SIG-M5 (cell line): ENCODE results near the gene PLPP6.
"Not testable (repeated sequence)": the region's sequence is repeated elsewhere in the genome, so short reads cannot be mapped to it uniquely, and the experiment has no call there.

ENCODE experiments used
- DNase-seq: peaks from one replicate; lab custom pipeline; 2025; lab: John Stamatoyannopoulos, UW

PLPP6 gene

DNA sequence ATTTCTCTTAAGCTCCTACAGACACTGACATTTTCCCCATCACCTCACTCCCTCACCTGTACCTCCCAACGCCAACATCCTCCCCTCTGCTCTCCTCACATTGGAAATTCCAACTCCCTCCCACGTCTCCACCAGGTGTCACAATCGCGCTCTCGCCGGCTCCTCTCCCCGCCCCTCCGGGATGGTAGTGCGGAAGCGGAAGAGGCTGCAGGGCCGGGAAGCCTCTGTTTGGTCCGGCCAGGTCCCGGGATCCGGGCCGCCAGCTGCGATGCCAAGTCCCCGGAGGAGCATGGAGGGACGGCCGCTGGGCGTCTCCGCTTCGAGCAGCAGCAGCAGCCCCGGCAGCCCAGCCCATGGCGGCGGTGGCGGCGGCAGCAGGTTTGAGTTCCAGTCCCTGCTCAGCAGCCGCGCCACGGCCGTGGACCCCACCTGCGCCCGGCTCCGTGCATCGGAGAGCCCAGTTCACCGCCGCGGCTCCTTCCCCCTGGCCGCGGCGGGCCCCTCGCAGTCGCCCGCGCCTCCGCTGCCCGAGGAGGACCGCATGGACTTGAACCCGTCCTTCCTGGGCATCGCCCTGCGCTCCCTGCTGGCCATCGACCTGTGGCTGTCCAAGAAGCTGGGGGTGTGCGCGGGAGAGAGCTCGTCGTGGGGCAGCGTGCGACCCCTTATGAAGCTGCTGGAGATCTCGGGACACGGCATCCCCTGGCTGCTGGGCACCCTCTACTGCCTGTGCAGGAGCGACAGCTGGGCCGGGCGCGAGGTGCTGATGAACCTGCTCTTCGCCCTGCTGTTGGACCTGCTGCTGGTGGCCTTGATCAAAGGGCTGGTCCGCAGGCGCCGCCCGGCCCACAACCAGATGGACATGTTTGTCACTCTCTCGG is at the start of gene PLPP6:
TSS of gene PLPP6 (plus strand) at position 187 of the 881 bp plus-strand sequence. CDS start at position 269, 82 bp downstream.
- no peak for DNase-seq

DNA sequence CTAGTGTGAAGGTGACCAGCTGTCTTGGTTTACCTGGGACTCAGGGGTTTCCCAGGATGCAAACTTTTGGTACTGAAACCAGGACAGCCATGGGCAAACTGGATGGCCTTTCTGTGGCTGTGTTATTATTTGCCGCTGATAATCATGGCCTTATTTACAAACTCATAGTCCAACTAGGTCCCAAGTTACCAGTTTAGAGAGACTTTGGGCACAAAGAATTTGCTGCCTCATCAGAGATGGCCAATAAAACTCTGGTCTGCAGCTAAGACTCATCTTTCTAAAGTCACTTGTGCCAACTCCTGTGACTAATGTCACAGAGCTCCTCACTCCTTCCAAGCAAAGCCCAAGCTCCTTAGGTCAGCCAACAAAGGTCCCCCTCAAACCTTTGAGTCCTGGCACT is 47.5 kb upstream of the PLPP6 start:
- no peak for DNase-seq

DNA sequence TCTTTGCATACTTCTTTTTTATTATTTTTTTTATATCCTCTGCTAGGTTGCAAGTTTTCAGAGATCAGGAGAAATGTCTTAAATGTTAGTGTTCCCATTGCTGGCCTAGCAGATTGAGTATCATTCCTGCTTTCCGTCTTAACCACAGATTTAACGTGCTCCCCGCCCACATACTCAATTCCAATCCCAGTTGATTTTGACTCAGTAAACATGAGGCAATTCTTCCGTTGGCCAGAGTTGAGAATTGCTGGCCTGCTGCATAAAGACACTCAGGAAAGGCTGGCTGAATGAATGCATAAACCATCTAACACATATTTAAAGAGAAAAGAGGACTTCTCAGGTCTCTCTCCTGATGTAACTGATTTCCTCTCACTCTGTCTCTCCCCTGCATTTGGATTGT is 46.8 kb upstream of the PLPP6 start:
- DNase-seq = no peak

GRCh38 chr9:4615778-4616177 is 46.3 kb upstream of the PLPP6 start:
- DNase-seq = no peak

GRCh38 chr9:4617752-4618151 is 44.3 kb upstream of the PLPP6 start:
- no peak for DNase-seq

DNA sequence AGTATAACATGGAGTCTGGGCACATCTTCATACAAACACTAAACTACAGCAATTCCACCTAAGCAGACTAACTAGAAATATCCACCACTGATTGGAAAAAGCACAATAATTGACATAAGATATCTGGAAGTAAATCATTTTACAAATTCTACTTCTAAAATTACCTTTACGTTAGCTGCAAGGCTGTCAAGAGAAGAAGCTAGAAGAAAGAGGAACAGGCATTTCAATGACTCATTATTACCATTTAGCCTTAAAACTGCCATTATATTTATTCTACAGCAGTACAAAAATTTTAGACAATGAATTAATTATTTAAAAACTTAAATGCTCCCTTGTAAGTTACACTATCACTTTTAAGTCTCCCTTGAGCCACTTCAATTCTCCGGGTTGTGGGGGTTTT is 43.4 kb upstream of the PLPP6 start:
- no peak for DNase-seq

- DNase-seq = no peak
Measured at GRCh38 chr9:4620057-4620765, 41.9 kb upstream of the PLPP6 start.

DNA sequence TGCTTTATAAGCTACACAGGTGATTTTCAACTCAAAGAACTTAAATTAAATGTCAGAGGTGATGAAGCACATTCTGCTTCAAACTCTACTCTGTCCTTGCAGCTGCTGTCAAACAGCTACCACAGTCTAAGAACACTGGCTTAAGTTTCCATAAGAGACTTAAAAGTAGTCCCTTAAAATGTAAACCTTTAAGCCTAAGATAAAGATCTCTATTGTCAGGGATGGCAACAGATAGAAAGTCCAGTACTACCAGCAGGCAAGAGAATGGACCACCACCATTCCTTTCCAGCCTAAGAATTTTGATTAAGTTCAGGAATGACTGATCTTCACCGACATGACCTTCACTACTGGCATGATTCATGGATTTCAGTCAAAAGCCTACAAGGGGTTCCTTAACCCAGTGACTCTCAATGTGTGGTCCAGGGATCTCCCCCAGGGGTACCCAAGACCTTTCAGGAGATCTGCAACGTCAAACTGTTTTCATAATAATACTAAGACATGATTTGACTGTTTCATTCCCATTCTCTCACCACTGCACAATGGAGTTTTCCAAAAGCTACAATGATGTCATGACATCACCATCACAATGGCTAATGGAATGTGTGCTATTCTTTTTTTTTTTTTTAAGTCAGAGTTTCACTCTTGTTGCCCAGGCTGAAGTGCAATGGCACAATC is 41.1 kb upstream of the PLPP6 start:
- DNase-seq = no peak

GRCh38 chr9:4622016-4622415 is 40.1 kb upstream of the PLPP6 start:
- DNase-seq = no peak

DNA sequence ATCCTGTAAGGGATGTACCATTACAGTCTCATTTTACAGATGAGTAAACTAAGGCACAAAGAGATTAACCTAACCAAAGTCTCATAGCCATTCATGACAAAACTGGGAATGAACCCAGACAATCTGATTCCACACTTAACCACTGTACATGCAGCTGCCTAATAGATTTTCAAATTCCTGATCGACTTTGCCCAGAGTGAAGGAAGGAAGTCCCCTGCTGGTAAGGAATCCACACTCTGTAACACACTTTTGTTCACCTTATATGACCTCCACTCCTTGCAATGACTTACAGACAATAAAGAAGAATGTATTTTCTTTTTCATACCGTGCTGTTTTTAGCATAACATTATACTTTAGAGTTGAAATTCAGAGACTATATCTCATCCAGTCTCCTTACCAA is 31.3 kb upstream of the PLPP6 start:
- no peak for DNase-seq

- DNase-seq = no peak
Measured at GRCh38 chr9:4638968-4639367, 23.1 kb upstream of the PLPP6 start.

DNA sequence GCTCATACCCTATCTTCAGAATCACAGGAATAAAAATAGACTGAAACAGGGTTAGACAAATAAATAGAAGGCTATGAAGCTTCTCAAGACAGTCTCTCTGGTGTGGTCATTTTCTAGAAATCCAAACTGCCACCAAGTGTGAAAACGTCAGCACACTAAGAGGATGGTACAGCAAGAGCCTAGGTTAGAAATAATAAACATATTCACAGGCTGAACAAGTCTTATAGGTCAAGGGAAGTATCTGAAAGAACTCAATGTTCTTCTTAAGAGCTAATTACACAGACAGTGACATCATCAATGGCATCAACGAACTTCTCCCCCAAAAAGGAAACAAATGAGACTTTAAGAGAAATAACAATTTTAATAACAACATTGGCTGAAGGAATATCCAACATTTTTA is 22.7 kb upstream of the PLPP6 start:
- no peak for DNase-seq

DNA sequence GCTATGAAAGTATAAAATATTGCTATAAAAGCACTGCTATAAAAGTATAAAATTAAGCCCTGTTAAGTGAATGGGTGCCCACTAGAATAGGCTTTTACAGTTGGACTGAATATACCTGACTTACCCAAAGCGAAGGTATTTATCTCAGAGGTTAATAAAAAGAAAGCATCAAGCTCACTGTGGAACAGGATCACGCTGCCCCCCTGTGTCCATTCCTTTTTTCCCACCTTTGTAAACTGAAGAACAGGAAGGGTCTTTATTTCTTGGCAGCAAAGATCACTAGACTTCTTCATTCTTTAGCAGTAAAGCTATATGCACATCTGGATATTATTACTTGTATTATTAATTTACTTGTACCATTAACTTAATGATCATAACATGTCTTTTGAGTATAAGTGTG is 22.1 kb upstream of the PLPP6 start:
- DNase-seq = no peak

DNA sequence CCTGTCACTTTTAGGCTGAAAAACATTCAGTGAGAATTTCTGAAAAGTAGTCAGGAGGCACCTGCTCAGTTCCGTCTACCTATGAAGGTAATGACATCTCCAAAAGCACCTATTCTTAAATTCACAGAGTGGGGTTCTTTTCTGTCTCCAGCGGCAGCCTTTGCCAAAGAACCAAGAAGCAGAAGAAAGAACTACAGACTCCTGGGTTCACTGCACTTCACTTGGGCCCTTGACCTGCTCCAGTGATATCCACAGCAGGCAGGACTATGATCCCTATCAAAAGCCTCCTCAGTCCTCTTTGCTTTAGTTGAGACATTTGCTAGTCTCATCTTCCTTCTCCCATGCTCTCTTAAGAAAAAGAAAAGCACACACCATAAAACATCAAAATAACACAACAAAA is 19.7 kb upstream of the PLPP6 start:
- no peak for DNase-seq

GRCh38 chr9:4654084-4654483 is 8.0 kb upstream of the PLPP6 start:
- DNase-seq = no peak

DNA sequence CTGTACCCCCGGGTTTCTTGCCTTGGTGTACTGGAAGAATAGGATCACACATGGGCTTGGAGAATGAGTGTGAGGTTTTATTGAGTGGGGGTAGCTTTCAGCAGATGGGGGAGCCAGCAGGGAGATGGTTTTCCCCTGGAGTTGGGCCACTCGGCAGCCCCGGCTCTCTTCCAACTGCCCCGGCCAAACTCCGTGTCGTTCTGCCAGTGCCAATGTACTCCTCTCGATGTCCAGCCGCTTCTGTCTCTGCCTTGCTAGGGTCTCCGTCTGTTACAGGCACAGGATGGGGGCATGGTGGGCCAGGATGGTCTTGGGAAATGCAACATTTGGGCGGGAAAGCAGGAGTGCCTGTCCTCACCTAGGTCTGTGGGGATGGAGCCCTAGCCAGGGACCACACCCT is 7.6 kb upstream of the PLPP6 start:
- DNase-seq = no peak

DNA sequence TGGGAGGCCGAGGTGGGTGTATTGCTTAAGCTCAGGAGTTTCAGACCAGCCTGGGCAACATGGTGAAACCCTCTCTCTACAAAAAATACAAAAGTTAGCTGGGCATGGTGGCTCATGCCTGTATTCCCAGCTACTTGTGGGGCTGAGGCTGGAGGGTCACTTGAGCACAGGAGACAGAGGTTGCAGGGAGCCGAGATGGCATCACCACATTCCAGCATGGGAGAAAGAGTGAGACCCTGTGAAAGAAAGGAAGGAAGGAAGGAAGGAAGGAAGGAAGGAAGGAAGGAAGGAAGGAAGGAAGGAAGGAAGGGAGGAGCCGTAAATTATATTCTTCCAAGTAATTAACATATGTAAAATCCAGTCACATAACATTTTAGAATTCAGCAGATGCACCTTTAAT is 5.9 kb upstream of the PLPP6 start:
- not testable (repeated sequence) for DNase-seq

- no peak for DNase-seq
Measured at GRCh38 chr9:4656621-4657020, 5.5 kb upstream of the PLPP6 start.

DNA sequence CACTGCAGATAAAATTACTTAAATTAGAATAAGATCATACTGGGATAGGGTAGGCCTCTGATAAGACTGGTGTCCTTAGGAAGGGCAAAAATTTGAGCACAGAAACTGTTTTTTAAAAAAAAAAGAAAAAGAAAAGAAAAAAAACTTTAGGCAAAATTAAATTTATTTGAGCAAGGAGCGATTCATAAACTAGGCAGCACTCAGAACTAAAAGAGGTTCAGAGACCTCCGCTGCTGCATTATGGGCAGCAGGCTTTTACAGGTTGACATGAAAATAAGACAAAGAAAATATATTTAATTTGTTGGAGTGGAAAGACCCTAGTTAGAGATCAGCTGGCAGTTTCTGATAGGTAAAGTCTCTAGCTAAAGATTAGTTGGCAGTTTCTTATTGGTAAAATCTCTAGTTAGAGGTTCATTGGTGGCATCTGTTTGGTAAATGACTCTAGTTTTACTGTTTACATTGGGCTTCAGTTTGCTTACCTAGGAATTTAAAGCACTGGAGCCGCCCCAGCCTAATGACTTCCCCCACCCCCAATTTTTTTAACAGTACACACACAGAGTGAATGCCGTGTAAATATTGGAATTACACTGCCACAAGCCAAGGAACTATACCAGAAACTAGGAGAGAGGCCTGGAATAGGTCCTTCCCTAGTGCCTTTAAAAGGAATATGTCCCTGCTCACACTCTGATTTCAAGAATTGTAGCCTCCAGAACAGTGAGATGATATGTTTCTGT is 4.5 kb upstream of the PLPP6 start:
- no peak for DNase-seq

- not testable (repeated sequence) for DNase-seq
Measured at GRCh38 chr9:4660665-4661064, 1.4 kb upstream of the PLPP6 start.

GRCh38 chr9:4661165-4661564 is 929 bp upstream of the PLPP6 start:
- DNase-seq = no peak

GRCh38 chr9:4661611-4662010 is 483 bp upstream of the PLPP6 start:
- no peak for DNase-seq
